IPS-18c (cell line): Measurements from ENCODE around the gene ABHD10.

Experiments
- H3K4me3 ChIP-seq: 2 replicates; pipeline ENCODE4 v1.7.0; 2013; ENCODE audit warnings: low read depth, mild to moderate bottlenecking, low read length, moderate library complexity; ENCODE audit not compliant: insufficient read depth
- H3K9me3 ChIP-seq: one replicate; pipeline ENCODE4 v1.6.1; 2013; ENCODE audit warnings: mild to moderate bottlenecking, low read length, moderate library complexity; ENCODE audit not compliant: control insufficient read depth, insufficient read depth

ABHD10 gene

GRCh38 chr3:111978583-111979433 lies at the start of gene ABHD10:
Gene ABHD10 (plus strand): TSS chr3:111979026. CDS start chr3:111979062, 36 bp downstream.
- H3K9me3 ChIP-seq = no peaks in the 10 kb centered on the region
- peak within 1 kb of the TSS; percentile 85 for H3K4me3 ChIP-seq

DNA sequence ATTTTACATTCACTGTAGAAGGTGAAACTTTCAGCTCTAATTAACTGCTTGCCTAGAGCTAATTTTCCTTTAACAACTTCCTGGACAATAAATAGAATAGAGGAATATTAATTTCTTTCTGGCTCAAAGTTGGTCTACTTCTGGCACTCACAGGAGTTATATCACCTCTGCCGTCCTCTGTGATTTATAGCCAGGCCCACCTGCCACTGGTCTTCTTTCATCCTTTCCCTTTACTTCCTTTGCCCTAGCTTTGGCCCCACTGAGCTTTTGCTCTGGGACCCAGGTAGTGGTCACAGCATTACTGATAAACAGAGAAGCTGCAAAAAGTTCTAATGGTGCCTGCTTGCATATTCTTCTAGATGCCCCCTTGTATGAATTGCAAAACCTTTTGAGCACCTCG lies 49.3 kb upstream of the ABHD10 start:
- H3K4me3 ChIP-seq = no peak overlapping the region
- no peaks in the 10 kb centered on the region for H3K9me3 ChIP-seq

DNA sequence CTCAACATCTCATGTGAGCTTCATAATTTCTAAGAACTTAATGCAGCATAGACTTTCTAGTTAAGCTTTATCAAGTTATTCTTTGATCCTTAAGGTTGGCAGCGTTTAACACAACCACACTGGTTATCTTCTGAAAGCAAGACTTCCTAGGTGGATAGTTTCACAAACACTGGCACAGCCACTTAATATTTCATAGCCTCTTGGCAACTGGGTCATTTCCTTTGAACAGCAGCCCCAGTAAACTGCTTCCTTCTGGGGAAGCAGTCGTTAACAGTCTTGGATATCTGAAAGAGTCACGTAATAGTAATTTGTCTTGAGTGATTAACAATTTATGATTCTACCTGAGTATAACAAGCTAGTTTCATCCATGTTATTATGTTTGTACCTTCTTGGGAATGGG lies 45.9 kb upstream of the ABHD10 start:
- no peak overlapping the region for H3K4me3 ChIP-seq

DNA sequence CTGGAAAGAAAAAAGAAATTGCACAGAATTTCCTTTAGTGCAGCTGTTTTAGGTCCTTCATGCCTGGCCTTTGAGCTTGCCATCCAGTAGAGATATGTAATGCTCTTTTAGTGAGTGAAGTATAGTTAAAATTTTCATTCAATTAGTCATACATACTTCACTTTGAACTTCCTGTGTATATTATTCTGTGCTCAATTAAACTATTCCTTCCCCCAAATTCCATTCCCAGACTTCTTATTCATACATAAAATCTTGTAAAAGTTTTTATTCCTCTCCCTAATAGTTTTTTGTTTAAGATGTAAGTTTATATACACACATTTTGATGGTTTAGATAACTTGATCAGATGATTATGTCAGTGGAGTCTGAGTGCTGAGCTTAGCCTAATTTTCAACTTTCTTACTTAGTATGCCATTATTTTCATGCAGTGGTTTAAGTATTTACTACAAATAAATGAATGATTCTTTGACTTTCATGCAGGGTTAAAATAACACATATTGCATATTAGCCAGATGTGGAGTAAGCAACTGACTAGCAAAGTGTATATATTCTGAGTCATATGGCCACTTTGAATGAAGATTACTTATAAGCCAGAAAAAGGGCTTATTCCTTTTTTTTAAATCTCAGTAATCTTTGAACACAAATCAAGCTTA lies 42.5 kb upstream of the ABHD10 start:
- Histone ChIP-seq H3K4me3 (no peak overlapping the region), H3K9me3 (no peaks in the 10 kb centered on the region)

More for the DNA sequence above, 45.9 kb upstream of the ABHD10 start:
- no peaks in the 10 kb centered on the region for H3K9me3 ChIP-seq

DNA sequence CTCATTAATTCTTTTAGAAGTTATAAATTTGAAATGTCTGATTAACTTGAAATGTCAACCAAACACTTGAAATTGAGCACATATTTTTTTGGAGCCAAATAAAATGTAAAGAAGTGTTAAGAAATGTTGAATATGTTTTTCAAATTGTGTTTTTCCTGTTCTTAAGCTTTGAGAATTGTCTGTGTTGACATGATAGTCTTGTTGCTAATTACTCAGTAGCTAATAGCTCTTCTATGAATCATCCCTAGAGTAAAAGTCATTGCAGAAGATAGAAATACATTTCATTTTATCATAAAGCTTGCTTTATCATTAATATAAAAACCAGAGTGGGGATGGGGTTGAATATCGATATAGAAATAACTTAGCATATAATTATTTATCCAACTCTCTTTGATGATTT lies 41.9 kb upstream of the ABHD10 start:
- no peaks in the 10 kb centered on the region for H3K9me3 ChIP-seq
- no peak overlapping the region for H3K4me3 ChIP-seq

DNA sequence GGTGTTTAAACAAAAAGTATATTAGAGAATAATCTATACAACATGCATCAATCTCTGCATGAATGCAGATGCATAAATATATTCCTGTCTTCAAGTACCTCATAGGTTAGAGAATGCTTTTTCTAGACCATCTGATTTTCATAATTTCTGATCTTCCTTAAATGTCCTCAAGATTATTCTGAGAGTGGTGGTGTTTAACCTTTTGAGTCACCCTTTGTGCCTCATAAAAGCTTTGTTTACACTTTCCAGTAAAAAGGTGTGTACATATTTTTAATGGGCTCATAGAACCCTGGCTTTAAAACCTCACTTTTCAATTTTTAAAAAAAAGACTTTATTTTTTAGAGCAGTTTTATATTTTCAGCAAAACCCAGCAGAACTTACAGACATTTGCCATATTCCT lies 41.0 kb upstream of the ABHD10 start:
- Histone ChIP-seq H3K9me3 (no peaks in the 10 kb centered on the region), H3K4me3 (no peak overlapping the region)

DNA sequence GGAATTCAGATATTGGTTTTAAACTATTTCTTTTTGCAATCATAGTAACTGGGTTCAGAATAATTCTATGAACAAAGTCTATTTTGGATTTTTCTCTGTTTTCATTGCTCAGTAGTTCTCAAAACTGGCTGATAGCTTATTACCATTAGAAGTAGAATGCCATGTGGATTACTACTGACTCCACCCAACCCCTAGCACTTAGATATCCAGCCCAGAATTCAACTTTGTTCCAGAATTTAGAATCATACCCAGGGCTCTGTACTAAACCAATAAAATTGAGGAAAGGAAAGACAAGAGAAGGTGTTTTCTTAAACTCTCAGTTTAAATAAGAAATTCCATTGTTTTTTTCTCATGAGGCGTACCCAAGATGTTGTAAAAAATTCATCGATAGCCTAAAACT lies 39.0 kb upstream of the ABHD10 start:
- Histone ChIP-seq H3K9me3 (no peaks in the 10 kb centered on the region), H3K4me3 (no peak overlapping the region)

DNA sequence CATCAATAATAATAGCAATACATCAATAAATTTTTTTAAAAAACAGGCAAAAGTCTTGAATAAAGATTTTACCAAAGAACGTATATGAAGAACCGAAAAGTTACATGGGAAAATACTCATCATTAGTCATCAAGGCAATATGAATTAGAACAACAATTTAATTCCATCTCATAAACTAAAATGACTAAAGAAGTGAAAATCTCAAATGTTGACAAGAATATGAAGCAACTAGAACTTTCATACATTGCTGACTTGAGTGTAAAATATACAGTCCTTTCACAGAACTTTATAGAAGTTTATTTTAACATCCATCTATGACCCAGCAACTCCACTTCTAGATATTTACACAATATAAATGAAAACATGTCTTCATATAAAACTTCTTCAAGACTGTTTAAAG lies 35.3 kb upstream of the ABHD10 start:
- Histone ChIP-seq H3K4me3 (no peak overlapping the region), H3K9me3 (no peaks in the 10 kb centered on the region)

- H3K4me3 ChIP-seq = no peak overlapping the region
- H3K9me3 ChIP-seq = no peaks in the 10 kb centered on the region
These were observed 34.5 kb upstream of the ABHD10 start for GRCh38 chr3:111944372-111944771.

DNA sequence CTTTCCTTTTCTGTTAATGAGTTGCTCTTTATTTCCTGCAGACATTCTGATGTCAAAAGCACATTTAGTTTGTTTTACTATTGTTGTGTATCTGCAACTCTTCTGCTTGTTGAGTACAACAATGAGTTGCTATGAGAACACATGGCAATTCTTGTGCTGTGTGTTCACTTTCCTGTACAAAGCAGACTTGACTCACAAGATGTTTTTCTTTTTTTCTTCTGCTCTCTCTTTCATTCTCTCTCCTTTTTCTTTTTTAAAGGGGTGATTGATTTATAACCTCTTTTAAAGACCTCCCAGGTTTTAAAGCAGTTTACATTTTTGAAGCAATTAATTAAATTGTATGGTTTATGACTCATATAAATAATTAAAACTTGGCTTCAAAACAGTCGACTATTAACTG lies 31.6 kb upstream of the ABHD10 start:
- Histone ChIP-seq H3K9me3 (no peaks in the 10 kb centered on the region), H3K4me3 (no peak overlapping the region)

GRCh38 chr3:111948786-111949185 lies 30.0 kb upstream of the ABHD10 start:
- Histone ChIP-seq H3K4me3 (no peak overlapping the region), H3K9me3 (no peaks in the 10 kb centered on the region)

DNA sequence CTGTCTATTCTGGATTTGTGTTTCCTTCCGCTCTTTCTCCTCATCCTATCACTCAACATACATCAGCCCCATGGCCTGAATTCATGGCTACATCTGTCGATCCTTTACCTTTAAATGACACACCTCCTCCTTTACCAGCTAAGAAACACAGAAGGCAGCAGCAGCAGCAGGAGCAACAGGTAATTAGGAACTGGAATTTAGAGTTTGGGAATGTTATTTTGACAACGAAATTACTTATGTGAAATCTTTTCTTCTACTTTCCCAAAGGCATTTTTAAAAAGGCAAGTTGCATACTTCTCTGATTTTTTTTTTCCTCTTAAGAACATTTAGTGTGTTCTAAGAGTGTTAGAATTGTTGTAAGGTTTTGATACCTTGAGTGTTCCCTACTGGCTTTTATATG lies 29.1 kb upstream of the ABHD10 start:
- Histone ChIP-seq H3K9me3 (no peaks in the 10 kb centered on the region), H3K4me3 (no peak overlapping the region)

- Histone ChIP-seq H3K9me3 (no peaks in the 10 kb centered on the region), H3K4me3 (no peak overlapping the region)
These were observed 27.8 kb upstream of the ABHD10 start for GRCh38 chr3:111951032-111951431.

DNA sequence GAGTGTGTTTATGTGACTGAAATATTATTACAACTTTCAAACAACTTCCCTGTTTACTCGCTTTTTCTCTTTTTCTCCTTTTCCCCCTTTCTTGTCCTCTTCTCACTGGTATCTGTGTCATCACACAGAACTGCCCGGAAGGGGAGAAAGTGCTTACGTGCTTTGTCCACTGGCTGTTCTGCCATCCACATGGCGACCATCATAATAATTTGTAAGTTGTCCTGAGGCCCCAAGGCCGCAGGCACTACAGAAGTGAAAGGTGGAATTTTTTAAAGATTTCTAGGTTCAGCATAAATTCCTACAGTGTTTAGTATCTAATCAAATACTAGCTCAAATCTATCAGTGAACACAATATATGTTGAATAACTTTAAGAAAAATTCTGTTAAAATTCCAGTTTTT lies 26.7 kb upstream of the ABHD10 start:
- Histone ChIP-seq H3K9me3 (no peaks in the 10 kb centered on the region), H3K4me3 (no peak overlapping the region)

DNA sequence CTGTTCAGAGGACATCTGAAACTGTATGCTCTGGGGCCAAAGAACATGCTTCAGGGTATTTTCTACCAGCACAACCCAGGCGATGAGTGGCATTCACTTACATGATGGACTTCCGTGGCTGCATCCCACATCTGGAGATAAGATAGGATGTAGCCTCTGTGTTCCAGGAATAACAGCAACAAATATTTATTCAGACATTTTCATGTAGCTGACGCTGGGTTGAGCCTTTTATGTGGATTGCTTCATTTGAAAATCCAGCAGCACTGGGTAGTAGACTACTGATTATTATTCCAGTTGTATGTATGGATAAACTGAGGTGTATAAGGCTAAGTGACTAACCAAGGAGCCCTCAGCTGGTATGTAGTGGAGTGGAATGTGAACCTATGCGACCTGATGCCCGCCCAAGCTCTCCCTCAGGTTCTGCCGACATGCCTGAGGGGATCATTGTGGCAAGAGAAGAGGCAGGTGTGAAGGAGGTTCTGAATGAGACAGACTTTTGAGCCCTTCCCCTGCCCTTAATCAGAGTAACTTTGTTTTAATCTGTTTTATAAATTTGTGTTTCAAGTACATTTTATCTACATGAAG lies 25.9 kb upstream of the ABHD10 start:
- Histone ChIP-seq H3K9me3 (no peaks in the 10 kb centered on the region), H3K4me3 (no peak overlapping the region)

GRCh38 chr3:111954228-111954990 lies 24.4 kb upstream of the ABHD10 start:
- no peaks in the 10 kb centered on the region for H3K9me3 ChIP-seq
- H3K4me3 ChIP-seq = no peak overlapping the region

DNA sequence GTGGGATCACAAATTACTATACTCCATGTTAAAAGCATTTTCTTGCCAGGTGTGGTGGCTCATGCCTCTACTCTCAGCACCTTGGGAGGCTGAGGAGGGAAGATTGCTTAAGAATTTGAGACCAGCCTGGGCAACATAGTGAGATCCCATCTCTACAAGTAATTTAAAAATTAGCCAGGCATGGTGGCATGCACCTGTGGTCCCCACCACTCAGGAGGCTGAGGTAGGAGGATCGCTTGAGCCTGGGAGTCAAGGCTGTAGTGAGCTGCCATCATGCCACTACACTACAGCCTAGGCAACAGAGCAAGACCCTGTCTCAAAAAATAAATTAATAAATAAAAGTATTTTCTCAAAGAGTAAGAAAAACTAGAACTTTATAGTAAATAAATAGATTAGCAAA lies 22.9 kb upstream of the ABHD10 start:
- Histone ChIP-seq H3K4me3 (no peak overlapping the region), H3K9me3 (no peaks in the 10 kb centered on the region)

DNA sequence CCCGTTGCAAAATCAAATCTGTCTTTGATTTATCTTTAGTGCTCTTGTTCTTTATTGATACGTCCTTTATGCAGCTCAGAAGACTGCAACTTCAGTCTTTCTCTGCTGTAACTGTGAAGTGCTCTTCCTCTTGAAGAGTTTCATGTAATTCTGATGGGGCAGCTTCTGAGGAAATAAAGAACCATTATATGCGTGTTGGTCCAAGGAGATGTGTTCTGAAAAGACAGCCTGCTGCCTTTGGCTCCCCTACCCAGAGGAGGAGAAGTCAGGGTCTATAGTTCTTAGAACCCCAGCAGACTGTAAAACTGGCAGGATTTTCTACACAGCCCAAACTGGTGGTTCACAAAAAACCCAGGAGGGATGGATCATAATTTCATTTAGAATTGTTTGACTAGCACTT lies 22.4 kb upstream of the ABHD10 start:
- no peak overlapping the region for H3K4me3 ChIP-seq
- H3K9me3 ChIP-seq = no peaks in the 10 kb centered on the region
